ENCODE data around the gene ATXN1. TPM values are rescaled to one million over a fixed set of nuclear protein-coding genes. Genes with fewer than 3 reads are reported as not detected.

ATXN1 gene
- total RNA-seq, 1 donor: 45.3 TPM

GRCh38 chr6:16722630-16723029 is 38.6 kb downstream of the ATXN1 start:
- no peak for DNase-seq (ENCODE audit: low read depth)
- no peak for TF ChIP-seq CTCF (IDR thresholded peaks at IDR 0.05; ENCODE audit: insufficient read depth, low read depth, low read length)
- H3K4me3 ChIP-seq (ENCODE audit: low read depth, low read length): no peak overlapping the region

GRCh38 chr6:16721977-16722376 is 39.3 kb downstream of the ATXN1 start:
- no peak overlapping the region for H3K4me3 ChIP-seq (ENCODE audit: low read depth, low read length)
- no peak for TF ChIP-seq CTCF (IDR thresholded peaks at IDR 0.05; ENCODE audit: insufficient read depth, low read depth, low read length)
- no peak for DNase-seq (ENCODE audit: low read depth)

GRCh38 chr6:16720861-16721260 is 40.4 kb downstream of the ATXN1 start:
- H3K4me3 ChIP-seq (ENCODE audit: low read depth, low read length): no peak overlapping the region
- no peak for DNase-seq (ENCODE audit: low read depth)
- no peak for TF ChIP-seq CTCF (IDR thresholded peaks at IDR 0.05; ENCODE audit: insufficient read depth, low read depth, low read length)

GRCh38 chr6:16719488-16719887 is 41.8 kb downstream of the ATXN1 start:
- DNase-seq (ENCODE audit: low read depth): no peak
- H3K4me3 ChIP-seq (ENCODE audit: low read depth, low read length): no peak overlapping the region
- TF ChIP-seq CTCF (IDR thresholded peaks at IDR 0.05; ENCODE audit: insufficient read depth, low read depth, low read length): no peak

- no peak overlapping the region for H3K4me3 ChIP-seq (ENCODE audit: low read depth, low read length)
- no peak for TF ChIP-seq CTCF (IDR thresholded peaks at IDR 0.05; ENCODE audit: insufficient read depth, low read depth, low read length)
- DNase-seq (ENCODE audit: low read depth): no peak
Observed at GRCh38 chr6:16718356-16718755, 42.9 kb downstream of the ATXN1 start.

GRCh38 chr6:16717275-16717942 is 43.9 kb downstream of the ATXN1 start:
- no peak for TF ChIP-seq CTCF (IDR thresholded peaks at IDR 0.05; ENCODE audit: insufficient read depth, low read depth, low read length)
- H3K4me3 ChIP-seq (ENCODE audit: low read depth, low read length): no peak overlapping the region
- DNase-seq (ENCODE audit: low read depth): no peak

GRCh38 chr6:16716321-16716858 is 44.9 kb downstream of the ATXN1 start:
- no peak for DNase-seq (ENCODE audit: low read depth)
- no peak for TF ChIP-seq CTCF (IDR thresholded peaks at IDR 0.05; ENCODE audit: insufficient read depth, low read depth, low read length)
- no peak overlapping the region for H3K4me3 ChIP-seq (ENCODE audit: low read depth, low read length)
